RPMI8226 (cell line): ENCODE data around the gene THTPA.

Source experiments
- DNase-seq: peaks from one replicate; pipeline ENCODE4 v3.0.0-alpha.2; 2015

THTPA gene, protein sequence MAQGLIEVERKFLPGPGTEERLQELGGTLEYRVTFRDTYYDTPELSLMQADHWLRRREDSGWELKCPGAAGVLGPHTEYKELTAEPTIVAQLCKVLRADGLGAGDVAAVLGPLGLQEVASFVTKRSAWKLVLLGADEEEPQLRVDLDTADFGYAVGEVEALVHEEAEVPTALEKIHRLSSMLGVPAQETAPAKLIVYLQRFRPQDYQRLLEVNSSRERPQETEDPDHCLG

DNA sequence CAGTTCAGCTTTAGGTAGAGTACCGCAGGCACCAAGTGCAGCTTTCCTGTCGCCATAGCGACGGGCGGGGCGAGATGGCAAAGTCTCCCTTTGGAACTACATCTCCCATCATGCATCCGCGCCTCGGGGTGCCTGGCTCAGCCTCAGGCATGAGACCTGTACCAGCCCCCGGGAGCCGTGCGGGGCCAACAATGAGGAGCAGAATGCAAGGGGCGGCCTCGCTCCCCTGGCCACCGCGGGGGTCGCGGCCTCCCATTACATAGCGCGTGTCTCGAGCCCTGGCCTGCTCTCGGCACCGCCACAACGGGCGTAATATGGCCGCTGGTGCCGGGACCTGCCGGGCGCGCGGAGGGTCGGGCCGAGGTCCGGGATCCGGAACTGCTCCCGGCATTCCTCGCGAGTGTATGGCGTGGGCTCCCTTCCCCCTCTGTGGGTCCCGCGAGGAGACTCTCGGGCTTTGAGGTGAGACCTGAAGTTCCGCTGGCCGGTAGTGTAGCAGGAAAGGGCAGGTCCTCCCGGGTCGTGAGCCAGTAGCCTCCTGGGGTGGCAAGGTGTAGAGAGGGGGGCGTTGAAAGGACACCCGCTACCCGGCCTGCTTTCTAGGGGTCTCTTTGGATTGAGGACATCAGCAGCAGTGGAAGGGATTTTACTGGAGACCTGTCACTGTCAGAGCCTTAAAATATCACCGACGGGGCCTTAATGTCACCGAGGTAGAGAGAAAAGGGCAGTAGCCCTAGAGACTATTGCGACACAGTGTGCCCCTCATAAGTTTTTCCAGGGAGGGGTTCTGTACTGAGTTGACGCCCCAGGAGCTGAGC lies at the start of gene THTPA:
Gene THTPA (plus strand): TSS at position 390 of the 818 bp plus-strand sequence. CDS start 487 bp downstream, outside the sequence.
- peak; percentile 90 for DNase-seq

DNA sequence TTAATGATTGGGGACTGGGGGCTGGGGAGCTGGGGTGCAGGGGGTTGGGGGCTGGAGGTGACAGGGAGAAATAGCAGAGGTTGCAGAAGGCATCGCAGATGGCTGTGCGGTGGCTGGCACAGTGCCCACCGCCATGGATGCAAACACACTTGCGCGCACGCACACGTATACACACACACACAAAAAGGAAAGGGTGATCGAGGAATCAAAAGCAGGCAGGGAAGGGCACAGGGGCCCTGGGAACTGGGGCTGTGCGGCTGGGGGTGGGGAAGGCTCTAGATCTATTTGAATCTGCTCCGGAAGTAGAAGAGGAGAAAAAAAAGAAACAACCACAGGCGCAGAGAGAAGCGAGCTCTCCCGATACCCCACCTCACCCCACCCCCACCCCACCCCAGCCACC lies 43.9 kb upstream of the THTPA start:
- DNase-seq: peak; percentile 23

DNA sequence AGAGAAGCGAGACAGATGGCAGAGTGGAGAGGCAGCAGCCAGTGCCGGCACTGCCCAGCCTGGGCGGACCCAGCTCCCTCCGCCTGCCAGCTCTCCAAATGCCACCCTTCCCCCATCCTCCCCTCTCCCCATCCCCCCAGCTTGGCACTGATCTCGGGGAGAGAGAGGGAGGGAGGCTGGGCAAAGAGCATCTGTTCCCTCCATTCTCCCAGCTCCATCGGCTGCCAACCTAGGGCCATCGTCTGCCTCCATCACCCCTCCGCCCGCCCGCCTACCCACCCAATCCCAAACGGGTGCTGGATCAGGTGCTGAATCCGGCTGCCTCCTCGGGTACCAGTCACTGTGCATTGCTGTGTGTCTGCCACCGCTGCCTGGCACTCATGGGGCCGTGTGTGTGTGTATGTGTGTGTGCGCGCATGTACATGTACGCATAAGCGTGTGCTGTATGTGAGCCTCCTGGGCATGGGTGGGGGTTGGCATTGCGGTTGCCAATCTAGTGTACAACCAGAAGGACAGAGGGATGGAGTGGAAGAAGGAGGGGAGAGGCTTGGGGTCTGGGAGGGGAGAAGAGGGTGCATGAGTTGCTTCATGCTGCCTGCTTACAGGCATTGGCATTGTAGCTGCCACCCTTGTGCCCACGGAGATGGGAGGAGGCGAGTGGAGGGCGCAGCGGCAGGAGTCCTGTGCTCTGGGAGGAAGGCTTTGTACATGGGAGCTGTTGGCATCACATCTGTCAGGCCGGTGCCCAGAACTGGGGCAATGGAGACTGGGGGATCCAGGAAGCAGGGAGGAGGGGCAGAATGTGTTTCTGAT lies 42.9 kb upstream of the THTPA start:
- no peak for DNase-seq

DNA sequence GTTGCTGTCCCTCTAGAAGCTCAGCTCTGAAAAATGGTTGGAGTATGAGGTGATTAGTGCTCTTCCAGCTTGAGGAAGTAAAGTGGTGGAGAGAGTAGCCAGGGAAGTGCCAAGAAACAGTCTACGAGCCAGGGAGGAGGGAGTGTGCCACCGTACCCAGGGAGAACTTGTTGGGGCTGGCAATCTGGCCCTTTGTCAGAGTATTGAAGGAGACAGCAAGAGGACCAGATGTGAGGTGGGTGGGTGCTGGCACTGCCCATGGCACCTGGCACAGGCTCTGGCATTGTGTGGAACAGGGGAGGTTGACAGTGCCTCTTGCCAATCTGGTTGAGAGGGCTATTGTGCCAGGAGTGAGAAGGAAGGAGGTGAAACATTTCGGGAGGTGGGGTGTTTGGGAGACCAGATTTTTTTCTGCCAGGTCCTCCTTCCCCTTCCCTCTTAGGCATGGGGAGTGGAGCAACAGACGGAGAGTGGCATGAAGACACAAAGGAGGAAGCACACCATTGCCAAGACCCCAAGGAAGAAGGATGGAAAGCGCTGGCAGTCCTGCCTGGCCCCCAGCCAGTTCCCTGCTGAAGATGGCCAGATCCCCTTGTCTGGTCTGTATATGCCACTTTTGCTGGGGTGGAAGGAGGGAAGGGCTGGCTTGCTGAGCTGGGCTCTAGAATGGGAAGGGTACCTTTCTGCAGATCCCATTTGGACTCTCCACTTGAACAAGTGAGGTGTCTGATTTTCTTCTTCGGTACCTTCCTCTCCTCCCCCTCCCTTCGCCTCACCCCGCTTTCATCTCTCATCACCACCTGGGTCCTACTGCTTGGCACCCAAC lies 42.0 kb upstream of the THTPA start:
- no peak for DNase-seq

DNA sequence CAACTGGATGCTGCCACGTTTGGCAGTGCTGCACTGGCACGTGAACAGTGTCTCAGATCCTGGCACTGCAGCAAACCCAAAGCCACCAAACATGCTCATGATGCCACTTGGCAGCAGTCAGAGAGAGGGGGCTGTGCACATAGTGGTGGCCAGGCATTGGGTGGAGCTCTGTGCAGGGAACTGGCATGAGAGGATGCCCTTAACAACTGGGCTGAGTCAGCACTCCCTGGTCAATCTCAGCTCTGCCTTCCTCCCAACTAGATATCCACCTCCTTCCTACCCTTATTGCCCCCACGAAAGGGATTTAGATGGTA lies 41.5 kb upstream of the THTPA start:
- DNase-seq: peak; percentile 57

DNA sequence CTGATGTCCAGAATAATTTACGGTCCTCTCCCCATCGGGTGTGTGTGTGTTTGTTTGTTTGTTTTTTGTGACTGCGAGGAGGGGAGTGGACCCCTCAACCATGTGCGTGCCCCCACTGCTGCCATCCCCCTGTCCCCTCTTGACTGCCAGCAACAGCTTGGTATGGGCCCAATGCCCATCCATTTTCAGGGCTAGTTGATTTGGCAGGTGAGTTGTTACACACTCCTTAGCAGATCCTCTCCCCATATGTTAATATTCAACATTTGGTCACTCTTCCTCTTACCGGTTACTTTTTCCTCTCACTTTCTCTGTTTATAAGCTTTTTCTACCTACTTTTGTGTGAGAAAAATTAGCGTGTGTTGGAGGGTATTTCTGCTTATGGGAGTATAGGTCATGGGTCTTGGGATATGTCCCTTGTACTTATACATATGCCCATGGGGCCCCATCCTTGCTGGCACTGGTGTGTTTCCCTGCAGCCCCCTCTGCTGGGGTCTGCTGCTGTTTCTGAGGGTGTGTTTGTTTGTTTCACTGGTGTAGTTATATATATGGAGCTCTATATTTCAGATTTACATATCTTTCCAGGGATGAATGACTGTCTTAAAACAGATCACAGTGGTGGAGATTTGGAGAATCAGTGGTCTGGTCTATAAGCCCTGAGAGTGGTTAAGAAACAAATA lies 38.3 kb upstream of the THTPA start:
- no peak for DNase-seq

DNA sequence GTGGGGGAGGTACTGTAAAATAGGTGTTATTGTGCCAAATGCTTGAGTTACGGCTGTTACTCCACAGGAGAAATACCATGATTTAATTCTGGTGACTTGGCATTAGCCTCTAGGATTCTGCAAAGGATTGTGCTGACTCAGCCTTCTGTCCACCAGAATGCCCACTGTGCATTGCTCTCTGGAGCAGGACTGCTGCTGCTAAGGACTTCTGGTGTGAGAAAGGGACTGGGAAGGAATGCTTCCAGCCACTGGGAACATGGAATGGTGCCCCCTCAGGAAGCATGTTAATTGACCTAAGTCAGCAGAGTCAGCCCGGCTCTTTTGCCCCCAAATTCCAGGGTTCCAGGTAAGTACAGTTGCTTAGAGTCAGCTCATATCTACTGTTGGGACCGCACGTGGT lies 37.4 kb upstream of the THTPA start:
- DNase-seq: no peak

DNA sequence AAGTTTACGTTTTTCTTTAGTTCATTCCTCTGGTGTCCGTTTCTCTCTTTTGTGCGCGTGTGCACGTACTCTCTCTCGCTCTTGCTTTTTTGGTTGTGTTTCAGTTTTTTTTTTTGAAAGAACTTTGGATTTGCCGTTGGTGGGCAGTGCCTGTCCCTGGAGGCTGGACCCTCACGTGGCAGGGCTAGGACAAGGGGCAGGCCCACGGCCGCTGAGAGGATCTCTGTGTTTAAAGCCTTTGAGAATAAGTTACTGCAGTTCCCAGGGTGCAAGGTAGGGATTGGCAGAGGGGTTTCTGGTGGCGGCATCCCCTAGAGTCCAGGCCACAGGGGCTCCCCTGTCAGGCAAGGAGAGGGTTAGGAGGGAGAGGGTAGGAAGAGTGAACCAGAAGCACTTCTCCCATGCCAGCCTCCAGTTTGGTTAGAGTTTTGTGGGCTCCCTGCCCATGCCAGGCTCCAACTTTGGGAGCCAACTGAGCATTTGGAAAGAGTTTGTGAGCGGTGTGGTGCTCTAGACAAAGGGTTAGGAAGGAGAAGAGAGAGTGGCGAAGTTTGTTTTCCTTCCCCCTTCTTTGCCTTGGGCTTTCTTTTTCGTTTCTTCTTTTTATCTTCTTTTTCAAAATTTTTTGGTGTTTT lies 35.1 kb upstream of the THTPA start:
- DNase-seq: no peak

DNA sequence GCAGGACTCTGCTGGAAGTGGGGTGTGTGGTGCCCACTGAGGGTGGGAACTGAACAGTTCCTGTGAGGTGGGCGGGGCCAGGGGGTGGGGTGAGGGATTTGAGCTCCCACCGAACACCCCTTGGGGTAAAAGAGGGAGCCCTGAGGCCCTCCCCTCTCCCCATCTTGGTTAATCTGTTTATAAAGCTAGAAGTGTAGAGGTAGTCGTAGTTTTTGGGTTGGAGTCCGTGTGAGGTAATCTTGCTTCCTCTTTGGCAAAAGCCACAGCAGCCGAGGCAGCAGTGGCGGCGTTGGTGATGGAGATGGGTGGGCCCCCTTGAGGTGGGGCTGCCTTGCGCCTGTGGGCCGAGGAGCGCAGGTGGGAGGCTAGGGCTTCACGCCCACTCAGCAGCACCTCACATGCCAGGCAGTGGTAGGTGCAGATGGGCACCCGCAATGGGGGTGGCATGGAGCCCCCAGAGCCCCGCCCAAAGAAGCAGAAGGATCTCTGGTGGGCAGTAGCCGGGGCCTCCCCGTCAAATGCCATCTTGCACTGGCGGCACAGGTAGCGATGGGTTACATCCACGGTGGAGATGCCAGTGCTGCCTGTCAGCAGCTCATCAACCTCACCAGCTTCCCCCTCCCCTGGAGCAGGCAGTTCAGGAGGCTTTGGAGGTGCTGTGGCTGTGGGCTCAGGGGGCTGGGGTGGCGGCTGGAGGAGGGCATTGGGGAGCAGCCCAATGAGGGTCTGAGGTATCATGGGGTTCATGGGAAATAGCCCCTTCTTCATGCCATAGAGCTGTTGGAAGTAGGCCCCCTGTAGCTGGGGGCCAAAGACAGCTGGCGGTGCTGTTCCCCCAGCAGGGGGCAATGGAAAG lies 34.1 kb upstream of the THTPA start:
- DNase-seq: no peak

DNA sequence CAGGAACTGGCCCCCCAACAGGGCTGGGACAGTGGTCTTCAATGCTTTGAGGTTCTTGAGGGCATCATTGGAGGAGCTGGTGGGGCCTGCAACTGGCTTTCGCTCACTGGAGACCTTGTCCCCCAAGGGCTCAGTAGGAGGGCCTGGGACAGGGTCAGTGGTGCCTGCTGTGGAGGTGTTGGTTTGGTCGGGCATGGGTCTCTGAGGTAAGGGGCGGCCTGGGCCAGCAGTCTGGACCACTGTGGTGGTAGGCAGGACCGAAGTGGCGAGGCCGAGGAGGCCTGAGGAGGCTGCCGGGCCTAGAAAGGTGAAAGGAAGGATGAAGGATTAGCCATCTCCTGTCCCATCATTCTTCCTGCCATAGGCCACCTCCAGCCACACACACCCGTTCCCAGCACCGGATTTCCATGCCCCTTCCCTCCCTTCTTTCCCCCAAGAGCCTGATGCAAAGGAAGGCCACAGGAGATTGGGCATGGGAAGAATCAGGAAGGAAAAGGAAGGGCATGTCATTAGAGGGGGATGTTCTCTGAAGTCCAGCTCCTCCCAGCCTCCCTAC lies 33.4 kb upstream of the THTPA start:
- no peak for DNase-seq

DNA sequence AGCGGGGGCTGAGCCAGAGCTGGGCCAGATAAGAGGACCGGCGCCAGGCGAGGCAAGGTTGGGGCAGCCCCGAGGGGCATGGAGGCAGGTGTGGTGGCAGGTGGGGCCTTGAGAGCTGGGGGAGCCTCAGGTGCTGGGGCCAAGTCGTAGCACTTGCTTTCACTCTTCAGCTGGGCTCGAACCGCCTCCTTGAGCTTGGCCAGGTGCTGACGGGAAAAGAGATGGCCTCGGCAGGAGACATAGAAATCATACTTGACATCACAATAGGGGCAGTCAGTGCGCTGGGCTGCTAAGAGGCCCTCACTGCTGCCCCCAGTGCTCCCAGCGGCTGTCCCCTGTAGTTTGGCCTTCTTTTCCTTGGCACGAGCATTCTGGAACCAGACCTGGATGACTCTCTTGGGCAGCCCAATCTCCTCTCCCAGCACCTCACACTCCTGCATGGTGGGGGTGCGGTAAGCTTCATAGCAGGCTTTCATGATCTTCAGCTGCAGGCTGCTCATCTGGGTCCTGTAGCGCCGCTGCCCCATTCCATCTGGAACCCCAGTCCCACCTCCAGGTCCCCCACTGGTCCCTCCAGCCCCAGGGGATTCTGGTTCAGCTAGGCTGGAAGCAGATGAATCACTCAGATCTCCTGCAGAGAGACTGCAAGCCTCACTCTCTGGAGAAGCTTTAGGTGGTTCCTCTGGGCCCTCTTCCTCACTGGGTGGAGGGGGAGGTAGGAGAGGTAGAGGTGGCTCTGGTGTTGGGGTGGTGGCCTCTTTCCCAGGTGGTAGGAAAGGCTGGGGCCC lies 32.6 kb upstream of the THTPA start:
- DNase-seq: no peak

DNA sequence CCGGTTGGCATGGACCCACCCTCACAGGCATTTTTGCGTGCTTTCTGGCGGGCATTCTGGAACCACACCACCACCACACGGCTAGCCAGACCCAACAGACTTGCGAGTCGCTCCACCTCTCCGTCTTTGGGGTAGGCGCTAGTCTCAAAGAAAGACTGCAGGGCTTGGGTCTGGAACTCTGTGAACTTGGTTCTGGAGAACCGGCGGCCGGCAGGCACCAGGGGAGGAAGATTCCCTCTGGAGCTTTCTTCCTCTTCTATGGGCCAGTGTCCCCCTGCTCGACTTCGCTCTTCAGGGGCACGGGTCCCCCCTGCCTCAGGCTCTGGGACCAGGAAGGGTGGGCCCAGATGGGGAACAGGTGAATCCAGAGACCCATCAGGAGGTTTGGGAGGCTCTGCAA lies 31.1 kb upstream of the THTPA start:
- no peak for DNase-seq

DNA sequence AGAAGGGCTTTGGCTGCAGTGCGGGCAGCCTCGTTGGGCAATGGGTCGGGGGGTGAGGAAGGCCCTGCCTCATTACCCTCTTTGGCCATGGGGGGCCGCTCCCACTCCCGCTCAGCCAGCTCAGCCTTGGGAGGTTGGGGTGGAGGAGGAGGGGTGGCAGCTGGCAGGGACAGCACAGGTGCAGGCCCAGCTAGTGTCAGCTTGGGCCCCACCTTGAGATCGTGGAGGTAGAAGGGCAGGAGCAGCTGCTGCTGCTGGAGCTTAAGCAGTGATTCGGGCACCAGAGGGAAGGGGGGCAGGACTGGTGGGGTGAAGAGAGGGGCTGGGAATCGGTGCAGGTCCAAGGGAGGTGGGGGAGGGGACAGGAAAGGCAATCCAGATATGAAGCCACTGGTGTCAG lies 30.5 kb upstream of the THTPA start:
- DNase-seq: peak; percentile 17

DNA sequence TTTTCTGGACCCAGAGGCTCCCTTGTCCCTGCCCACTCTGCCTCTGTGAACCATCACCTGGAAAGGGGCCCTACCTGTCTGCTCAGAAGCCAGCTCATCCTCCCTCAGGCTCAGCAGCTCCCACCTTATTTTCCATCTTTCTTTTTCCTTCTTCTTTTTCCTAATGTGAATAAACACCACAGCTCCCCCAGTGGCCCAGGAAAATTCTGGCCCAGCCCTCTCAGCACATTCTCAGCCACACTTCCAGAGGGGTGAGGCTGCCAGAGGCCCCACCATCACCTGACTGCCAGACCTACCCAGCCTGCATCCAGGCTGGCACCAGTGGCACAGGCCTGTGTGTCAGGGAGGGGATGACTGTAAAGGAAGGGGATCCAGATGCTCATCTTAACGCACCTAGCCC lies 27.5 kb upstream of the THTPA start:
- DNase-seq: no peak

DNA sequence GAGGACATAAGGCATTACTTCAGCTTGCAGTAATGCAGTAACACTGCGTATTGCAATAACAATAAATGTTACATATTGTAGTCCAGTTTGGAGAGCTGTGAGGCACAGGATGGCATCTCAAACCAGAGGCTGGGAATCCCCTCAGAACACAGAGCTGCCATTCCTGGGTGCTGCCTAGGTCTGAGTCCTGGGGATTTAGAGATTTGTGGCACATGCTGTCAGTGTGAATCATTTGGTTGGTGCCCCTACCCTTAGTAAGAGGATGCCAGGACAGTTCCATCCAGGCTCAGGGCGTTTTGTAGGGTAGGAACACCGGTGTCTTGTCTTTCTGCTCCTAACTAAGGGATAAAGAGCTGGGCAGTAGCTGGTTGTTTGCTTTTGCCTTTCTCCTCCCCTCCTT lies 27.1 kb upstream of the THTPA start:
- no peak for DNase-seq

DNA sequence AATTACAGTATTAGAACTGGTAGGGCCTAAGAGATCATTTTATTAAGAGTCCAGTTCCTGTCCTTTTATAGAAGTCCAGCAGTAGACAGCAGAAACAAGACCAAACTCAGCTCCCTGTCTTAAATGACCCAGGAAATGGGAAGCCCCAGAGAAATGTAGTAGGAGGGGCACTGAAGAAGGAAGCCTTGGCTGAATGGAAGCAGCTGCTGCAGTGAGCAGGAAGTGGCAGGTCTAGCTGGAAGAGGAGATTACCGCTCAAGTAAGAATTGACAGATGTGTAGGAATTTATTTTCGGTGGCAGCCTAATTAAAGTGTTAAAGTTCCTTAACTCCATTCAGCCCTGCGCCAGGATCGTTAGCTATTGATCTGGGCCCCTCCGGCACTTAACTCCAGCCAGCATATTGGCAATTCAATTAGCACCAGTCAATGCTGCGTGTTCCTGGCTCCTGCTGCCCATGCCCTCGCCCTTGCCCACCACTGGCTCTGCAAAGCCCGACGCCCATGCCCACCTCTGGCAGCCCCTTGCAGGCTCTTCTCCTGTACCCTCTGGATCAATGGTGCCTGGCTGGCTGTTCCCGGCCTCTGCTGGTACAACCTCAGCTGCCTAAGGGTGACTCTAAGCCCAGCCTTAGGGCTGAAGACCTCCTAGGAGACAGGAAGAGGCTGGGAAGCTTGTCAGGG lies 25.6 kb upstream of the THTPA start:
- no peak for DNase-seq

DNA sequence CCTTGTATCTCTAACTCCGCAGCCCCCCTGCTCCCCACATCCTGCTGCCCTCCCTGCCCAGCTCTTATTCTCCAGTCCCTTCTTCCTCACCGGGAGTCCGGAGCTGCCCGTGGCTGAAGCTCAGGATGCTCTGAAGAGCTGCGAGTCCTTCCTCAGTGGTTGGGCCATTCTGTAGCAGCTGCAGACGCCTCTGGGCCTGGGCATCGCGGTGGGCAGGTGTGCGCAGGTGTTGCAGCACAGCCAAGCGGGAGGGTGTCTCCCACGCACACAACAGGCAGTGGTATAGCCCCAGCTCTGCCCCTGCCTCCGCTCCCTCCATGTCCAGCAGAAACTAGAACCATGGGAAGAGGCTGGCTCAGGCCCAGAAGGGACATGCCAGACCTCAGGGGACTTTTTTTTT lies 24.7 kb upstream of the THTPA start:
- no peak for DNase-seq

DNA sequence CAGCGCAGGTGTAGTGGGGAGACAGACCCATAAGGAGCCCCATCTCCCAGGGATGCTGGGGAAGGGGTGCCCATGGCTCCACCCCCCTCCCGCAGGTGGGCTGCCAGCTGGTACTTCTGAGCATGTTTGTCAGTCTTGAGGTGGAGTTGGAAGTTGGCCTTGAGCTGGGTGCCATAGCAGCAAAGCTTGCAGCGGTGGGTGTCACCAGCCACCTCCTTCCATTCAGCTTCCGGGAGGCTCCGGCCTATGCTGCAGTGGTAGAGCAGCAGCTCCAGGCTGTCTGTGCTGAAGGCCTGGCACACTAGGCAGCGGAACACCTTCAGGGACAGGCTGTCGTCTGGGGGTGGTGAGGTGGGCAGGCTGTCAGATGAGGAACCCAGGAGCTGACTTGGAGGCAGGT lies 23.4 kb upstream of the THTPA start:
- DNase-seq: no peak
